ENCODE data around the gene PAPOLA.

The PAPOLA gene

GRCh38 chr14:96568621-96569020 is 66.4 kb downstream of the PAPOLA start:
- no peak for DNase-seq

- no peak for DNase-seq
These were observed 69.1 kb downstream of the PAPOLA start for GRCh38 chr14:96571311-96571710.

GRCh38 chr14:96573473-96574100 is 71.4 kb downstream of the PAPOLA start:
- DNase-seq: no peak

- no peak for DNase-seq
These were observed 72.0 kb downstream of the PAPOLA start for GRCh38 chr14:96574171-96574632.

- DNase-seq: no peak
These were observed 72.8 kb downstream of the PAPOLA start for GRCh38 chr14:96574633-96575632.

GRCh38 chr14:96576359-96576758 is 74.2 kb downstream of the PAPOLA start:
- no peak for DNase-seq

GRCh38 chr14:96576937-96577336 is 74.8 kb downstream of the PAPOLA start:
- DNase-seq: no peak

- DNase-seq: no peak
These were observed 76.4 kb downstream of the PAPOLA start for GRCh38 chr14:96578619-96579018.

- DNase-seq: no peak
These were observed 77.2 kb downstream of the PAPOLA start for GRCh38 chr14:96579358-96579757.

- no peak for DNase-seq
These were observed 77.7 kb downstream of the PAPOLA start for GRCh38 chr14:96579855-96580254.

GRCh38 chr14:96580566-96580965 is 78.4 kb downstream of the PAPOLA start:
- no peak for DNase-seq

- DNase-seq: no peak
These were observed 78.8 kb downstream of the PAPOLA start for GRCh38 chr14:96581026-96581425.

- no peak for DNase-seq
These were observed 79.7 kb downstream of the PAPOLA start for GRCh38 chr14:96581902-96582301.

- DNase-seq: no peak
These were observed 80.3 kb downstream of the PAPOLA start for GRCh38 chr14:96582411-96582961.

- DNase-seq: no peak
These were observed 80.8 kb downstream of the PAPOLA start for GRCh38 chr14:96582995-96583394.

- no peak for DNase-seq
These were observed 81.4 kb downstream of the PAPOLA start for GRCh38 chr14:96583569-96584041.

- DNase-seq: no peak
These were observed 82.2 kb downstream of the PAPOLA start for GRCh38 chr14:96584199-96584906.

- DNase-seq: no peak
These were observed 82.9 kb downstream of the PAPOLA start for GRCh38 chr14:96584907-96585671.

- DNase-seq: no peak
These were observed 83.5 kb downstream of the PAPOLA start for GRCh38 chr14:96585672-96586013.

GRCh38 chr14:96586056-96586455 is 83.9 kb downstream of the PAPOLA start:
- DNase-seq: no peak

GRCh38 chr14:96586921-96587822 is 85.0 kb downstream of the PAPOLA start:
- DNase-seq: no peak
